ENCODE measurements around the gene GPR15LG.

- TF ChIP-seq CTCF (conservative IDR thresholded peaks at IDR 0.05; ENCODE audit: low read depth, low read length): no peak
- no peak for TF ChIP-seq EZH2phosphoT487 (IDR thresholded peaks at IDR 0.05; ENCODE audit: borderline replicate concordance, low read length)
These were observed 21.6 kb downstream of the GPR15LG start for GRCh38 chr10:84195044-84195830.
